Kidney epithelial cell (primary cell): ENCODE results near the gene L3MBTL4. TPM values are rescaled to one million over a fixed set of nuclear protein-coding genes. Genes with fewer than 3 reads are reported as not detected.

ENCODE experiments used
- DNase-seq: peaks from one replicate; pipeline ENCODE4 v3.0.0-alpha.2; 2010; ENCODE audit warnings: low read depth
- H3K27me3 ChIP-seq: 2 replicates; pipeline ENCODE4 v1.6.0; 2011; ENCODE audit warnings: low read length; ENCODE audit not compliant: control insufficient read depth, insufficient read depth
- H3K36me3 ChIP-seq: 2 replicates; pipeline ENCODE4 v1.5.1; 2011; ENCODE audit warnings: low read length; ENCODE audit not compliant: control insufficient read depth, insufficient read depth
- H3K4me3 ChIP-seq: 2 replicates; pipeline ENCODE4 v1.5.1; 2011; ENCODE audit warnings: low read depth, mild to moderate bottlenecking, control low read depth, low read length
- total RNA-seq: library from RNA; depleted of rRNA; stranded (reverse); fragments of >200 nt; gene quantifications from 2 replicates; pipeline ENCODE4 v1.2.3, GENCODE V29; 2015
- TF ChIP-seq, protein P1 (sequence below): IDR thresholded peaks from 2 replicates; pipeline ENCODE4 v1.5.1; 2011; ENCODE audit warnings: mild to moderate bottlenecking, moderate library complexity, low read length, control low read depth, inconsistent platforms; ENCODE audit not compliant: insufficient read depth, poor library complexity, severe bottlenecking

The L3MBTL4 gene
- total RNA-seq, 1 donor from 2014 or later = 9.8 TPM

DNA sequence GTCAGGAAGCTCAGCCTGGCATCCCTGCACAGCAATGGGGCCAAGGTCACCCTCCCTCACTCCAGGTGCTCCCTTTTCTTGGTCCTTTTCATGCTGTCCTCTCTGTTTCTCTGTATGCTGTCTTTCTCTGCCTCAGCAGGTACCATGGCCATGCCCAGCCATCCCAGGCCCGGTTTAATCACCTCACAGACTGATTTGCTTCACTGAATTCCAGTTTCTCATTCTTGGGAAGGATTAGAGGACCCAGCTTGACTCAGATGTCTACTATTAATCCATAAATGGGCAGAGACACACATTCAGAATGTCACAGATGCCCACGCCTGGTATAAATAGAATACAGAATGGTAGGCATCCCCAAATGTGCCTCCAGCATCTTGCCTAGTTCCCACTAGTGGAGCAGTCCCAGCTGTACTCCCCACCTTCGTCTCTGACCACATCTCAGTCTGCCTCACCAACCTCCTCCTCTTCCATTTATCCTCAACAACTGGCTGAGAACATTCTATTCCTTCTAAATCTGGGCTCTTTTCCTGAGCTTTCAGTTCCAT is 14.2 kb upstream of the L3MBTL4 start:
- Histone ChIP-seq H3K36me3 (no peaks in the 10 kb centered on the region), H3K4me3 (no peak overlapping the region), H3K27me3 (no peaks in the 10 kb centered on the region)
- DNase-seq = no peak
- TF ChIP-seq, protein P1, sequence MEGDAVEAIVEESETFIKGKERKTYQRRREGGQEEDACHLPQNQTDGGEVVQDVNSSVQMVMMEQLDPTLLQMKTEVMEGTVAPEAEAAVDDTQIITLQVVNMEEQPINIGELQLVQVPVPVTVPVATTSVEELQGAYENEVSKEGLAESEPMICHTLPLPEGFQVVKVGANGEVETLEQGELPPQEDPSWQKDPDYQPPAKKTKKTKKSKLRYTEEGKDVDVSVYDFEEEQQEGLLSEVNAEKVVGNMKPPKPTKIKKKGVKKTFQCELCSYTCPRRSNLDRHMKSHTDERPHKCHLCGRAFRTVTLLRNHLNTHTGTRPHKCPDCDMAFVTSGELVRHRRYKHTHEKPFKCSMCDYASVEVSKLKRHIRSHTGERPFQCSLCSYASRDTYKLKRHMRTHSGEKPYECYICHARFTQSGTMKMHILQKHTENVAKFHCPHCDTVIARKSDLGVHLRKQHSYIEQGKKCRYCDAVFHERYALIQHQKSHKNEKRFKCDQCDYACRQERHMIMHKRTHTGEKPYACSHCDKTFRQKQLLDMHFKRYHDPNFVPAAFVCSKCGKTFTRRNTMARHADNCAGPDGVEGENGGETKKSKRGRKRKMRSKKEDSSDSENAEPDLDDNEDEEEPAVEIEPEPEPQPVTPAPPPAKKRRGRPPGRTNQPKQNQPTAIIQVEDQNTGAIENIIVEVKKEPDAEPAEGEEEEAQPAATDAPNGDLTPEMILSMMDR = no peak

- H3K27me3 ChIP-seq = no peaks in the 10 kb centered on the region
- TF ChIP-seq, protein P1 = no peak
- no peak overlapping the region for H3K4me3 ChIP-seq
- no peak for DNase-seq
- H3K36me3 ChIP-seq = no peaks in the 10 kb centered on the region
These were observed 12.6 kb upstream of the L3MBTL4 start for GRCh38 chr18:6427286-6427685.

DNA sequence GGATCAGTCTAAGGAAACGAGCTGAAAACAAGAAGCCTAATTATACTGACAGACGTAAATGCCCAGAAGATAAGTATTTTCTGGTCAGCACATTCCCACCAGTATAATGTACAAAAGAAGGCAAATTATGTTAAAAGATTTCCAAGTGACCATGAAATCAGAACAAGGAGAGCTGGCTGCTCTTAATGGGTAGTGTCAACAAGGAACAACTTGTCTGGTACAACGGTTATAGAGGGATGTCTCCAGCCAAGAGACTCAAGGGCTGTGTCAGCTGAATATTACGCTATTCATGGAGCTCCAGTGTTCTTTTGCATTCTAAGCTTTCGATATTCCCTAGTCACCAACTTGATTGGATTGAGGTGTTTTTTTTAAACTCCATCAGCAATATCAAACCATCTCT is 8.6 kb upstream of the L3MBTL4 start:
- H3K4me3 ChIP-seq = no peak overlapping the region
- no peaks in the 10 kb centered on the region for H3K27me3 ChIP-seq
- no peak for DNase-seq
- no peaks in the 10 kb centered on the region for H3K36me3 ChIP-seq
- TF ChIP-seq, protein P1 = no peak

DNA sequence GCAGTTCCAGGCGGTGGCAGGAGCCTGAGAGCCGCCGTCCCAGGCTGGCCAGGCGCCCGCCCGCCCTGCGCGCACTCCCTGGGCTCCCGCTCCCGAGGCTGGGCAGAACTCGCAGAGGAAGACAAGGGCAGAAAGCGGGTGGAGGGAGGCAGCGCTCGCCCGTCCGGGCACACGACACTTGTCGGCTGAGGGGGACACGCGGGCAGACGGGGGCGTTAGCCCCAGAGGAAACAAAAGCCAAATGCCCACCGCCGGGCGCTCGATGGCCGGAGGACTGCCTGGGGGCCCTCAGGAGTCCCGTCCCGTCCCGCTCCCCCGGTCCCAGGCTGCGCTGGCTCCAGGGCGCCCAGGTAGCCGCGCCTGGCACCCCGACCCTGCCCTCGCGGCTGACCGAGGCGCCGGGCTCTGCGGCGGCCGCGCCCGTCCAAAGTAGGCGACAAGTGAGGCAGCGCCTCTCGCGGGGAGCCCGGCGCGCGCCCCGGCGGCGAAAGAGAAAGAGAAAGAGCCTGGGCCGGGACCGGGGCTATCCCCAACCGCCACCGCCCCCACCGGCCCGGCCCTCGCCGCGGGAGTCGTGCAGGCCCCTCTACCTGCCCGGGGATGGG is 491 bp downstream of the L3MBTL4 start:
- Histone ChIP-seq H3K27me3 (peaks cover 8% of the 10 kb centered on the region), H3K4me3 (peak overlapping the region; percentile 70), H3K36me3 (no peaks in the 10 kb centered on the region)
- TF ChIP-seq, protein P1 = no peak
- DNase-seq = no peak

GRCh38 chr18:6413579-6414117 is 1.1 kb downstream of the L3MBTL4 start:
- Histone ChIP-seq H3K36me3 (no peaks in the 10 kb centered on the region), H3K4me3 (peak overlapping the region; percentile 70), H3K27me3 (peaks cover 8% of the 10 kb centered on the region)
- DNase-seq = no peak
- TF ChIP-seq, protein P1 = no peak
